Measurements from ENCODE around the gene SMC1B.
"Not testable (repeated sequence)": the region's sequence is repeated elsewhere in the genome, so short reads cannot be mapped to it uniquely, and the experiment has no call there.

SMC1B gene

GRCh38 chr22:45302751-45303150, 110.6 kb downstream of the SMC1B start:
- DNase-seq (ENCODE audit: low read depth in 2 of 2), result no peak

GRCh38 chr22:45298934-45299505, 114.4 kb downstream of the SMC1B start:
- DNase-seq (ENCODE audit: low read depth in 2 of 2), result no peak

- no peak for DNase-seq (ENCODE audit: low read depth in 2 of 2)
These were observed 116.6 kb downstream of the SMC1B start for GRCh38 chr22:45296628-45297297.

GRCh38 chr22:45295492-45295891, 117.9 kb downstream of the SMC1B start:
- DNase-seq (ENCODE audit: low read depth in 2 of 2), result no peak

GRCh38 chr22:45295004-45295403, 118.4 kb downstream of the SMC1B start:
- DNase-seq (ENCODE audit: low read depth in 2 of 2), result not testable (repeated sequence)

Measured in fibroblast of skin of left quadriceps (primary cell).